Breast epithelium (tissue), 4 donors: ENCODE results near the gene SAPCD2. TPM values are rescaled to one million over a fixed set of nuclear protein-coding genes. Genes with fewer than 3 reads are reported as not detected.

Experiments used
- DNase-seq, 2 donors: peaks; one replicate each; pipeline ENCODE4 v3.0.0-alpha.2; 2019; ENCODE audit warnings: low spot score in 2 of 2
- H3K27ac ChIP-seq, 2 donors: fragments of 200-600 bp; sonication (generic) in 1 of 2; one replicate each; pipeline ENCODE4 v1.5.1; 2016 to 2019; ENCODE audit warnings: mild to moderate bottlenecking in 1 of 2
- H3K27me3 ChIP-seq, 2 donors: fragments of 200-600 bp; sonication (generic) in 1 of 2; one replicate each; pipeline versions ENCODE4 v1.5.1 to v1.6.0; 2017 to 2019; ENCODE audit warnings: control low read depth in 1 of 2, mild to moderate bottlenecking in 1 of 2
- H3K36me3 ChIP-seq: fragments of 200-600 bp; one replicate; pipeline ENCODE4 v1.5.1; 2019
- H3K4me1 ChIP-seq, 2 donors: fragments of 200-600 bp; sonication (generic); one replicate each; pipeline ENCODE4 v1.5.1; 2016 to 2019; ENCODE audit warnings: control low read depth in 1 of 2
- H3K4me3 ChIP-seq, 3 donors: fragments of 200-600 bp; sonication (generic); 1 replicate in 2 of 3; 2 replicates in 1 of 3; pipeline ENCODE4 v1.5.1; 2016 to 2019; ENCODE audit warnings: mild to moderate bottlenecking in 3 of 3, moderate library complexity in 2 of 3
- H3K9me3 ChIP-seq, 2 donors: fragments of 200-600 bp; sonication (generic) in 1 of 2; one replicate each; pipeline ENCODE4 v1.5.1; 2016 to 2019; ENCODE audit warnings: control low read depth in 1 of 2
- CTCF ChIP-seq, 3 donors: fragments of 450-650 bp; IDR thresholded peaks; one replicate each; pipeline ENCODE4 v1.5.1; 2016 to 2017; ENCODE audit warnings: antibody characterized with exemption in 3 of 3, mild to moderate bottlenecking in 3 of 3, moderate library complexity in 3 of 3
- POLR2A ChIP-seq: fragments of 450-650 bp; IDR thresholded peaks from one replicate; pipeline ENCODE4 v1.6.1; 2016; ENCODE audit warnings: antibody characterized with exemption, mild to moderate bottlenecking, moderate library complexity
- POLR2AphosphoS5 ChIP-seq, 3 donors: sonication (generic); formaldehyde crosslinking; IDR thresholded peaks; one replicate each; pipeline ENCODE4 v1.6.1; 2017; ENCODE audit warnings: antibody characterized with exemption in 3 of 3
- intact Hi-C: fragments of 100-400 bp; cut with DNase I; formaldehyde crosslinking; loops from one replicate; pipeline ENCODE4 v1.15.1; 2023; ENCODE audit warnings: low total_unique reads
- total RNA-seq, 3 donors: library from RNA; depleted of rRNA; stranded (reverse); fragments of >200 nt; gene quantifications; one replicate each; pipeline ENCODE4 v1.1.0, GENCODE V29; 2016

The SAPCD2 gene
- total RNA-seq, 3 donors from 2014 or later, result 0.96 to 2.9 (median 2.8) TPM

- H3K27me3 ChIP-seq, result no peaks in the 10 kb centered on the region
- intact Hi-C loops, result no loop called here
- H3K4me3 ChIP-seq, result no peak overlapping the region
- no peaks in the 10 kb centered on the region for H3K9me3 ChIP-seq
- no peak overlapping the region for H3K27ac ChIP-seq
- H3K4me1 ChIP-seq, result no peaks in the 10 kb centered on the region
- H3K36me3 ChIP-seq, result no peaks in the 10 kb centered on the region
- no peak for DNase-seq
- TF ChIP-seq POLR2A (no peak), POLR2AphosphoS5 (IDR thresholded peaks at IDR 0.05) (no peak), CTCF (IDR thresholded peaks at IDR 0.05) (no peak)
Observed at GRCh38 chr9:137106662-137107250, 36.4 kb upstream of the SAPCD2 start.

DNA sequence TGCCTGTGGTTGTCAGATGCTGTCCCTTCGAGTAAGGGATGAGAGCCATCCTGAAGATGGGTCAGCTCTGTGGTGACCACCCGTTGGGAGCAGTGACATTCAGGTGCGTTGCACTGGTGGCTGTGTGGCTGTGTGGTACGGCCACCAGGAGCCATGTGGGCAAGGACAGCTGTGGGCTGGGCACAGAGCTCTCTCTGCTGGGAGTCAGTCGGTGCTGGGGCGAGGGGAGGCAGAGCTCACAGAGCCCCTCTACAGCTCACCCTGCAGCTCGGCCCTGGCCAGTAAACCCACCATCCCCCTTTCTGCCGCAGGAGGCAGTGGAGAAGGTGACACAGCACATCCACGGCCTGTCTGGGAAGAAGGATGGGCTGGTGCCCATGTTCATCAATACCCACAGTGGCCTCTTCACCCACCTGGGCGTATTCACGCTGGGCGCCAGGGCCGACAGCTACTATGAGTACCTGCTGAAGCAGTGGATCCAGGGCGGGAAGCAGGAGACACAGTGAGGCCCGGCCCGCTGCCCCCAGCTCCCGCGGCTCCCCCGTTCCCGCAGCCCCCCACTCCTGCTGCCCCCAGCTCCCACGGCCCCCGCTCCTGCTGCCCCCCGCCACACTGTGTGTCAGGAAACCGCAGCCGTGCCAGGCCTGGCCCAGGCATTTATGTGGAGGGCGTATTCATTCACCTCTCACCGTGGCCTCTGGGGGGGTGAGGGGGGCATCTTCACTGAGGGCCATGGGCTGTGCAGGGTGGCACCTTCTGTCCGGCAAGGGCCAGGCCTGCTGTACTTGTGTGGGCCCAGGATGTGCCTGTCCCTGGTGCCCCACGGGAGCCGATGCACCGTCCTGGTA lies 35.7 kb upstream of the SAPCD2 start:
- TF ChIP-seq POLR2AphosphoS5 (IDR thresholded peaks at IDR 0.05) (no peak), CTCF (IDR thresholded peaks at IDR 0.05) (no peak), POLR2A (no peak)
- Histone ChIP-seq H3K9me3 (no peaks in the 10 kb centered on the region), H3K4me1 (no peaks in the 10 kb centered on the region), H3K27me3 (no peaks in the 10 kb centered on the region), H3K36me3 (no peaks in the 10 kb centered on the region), H3K27ac (no peak overlapping the region), H3K4me3 (no peak overlapping the region)
- intact Hi-C loops, result no loop called here
- no peak for DNase-seq

- Histone ChIP-seq H3K4me3 (no peak overlapping the region), H3K36me3 (no peaks in the 10 kb centered on the region), H3K4me1 (no peaks in the 10 kb centered on the region), H3K9me3 (no peaks in the 10 kb centered on the region), H3K27ac (no peak overlapping the region), H3K27me3 (no peaks in the 10 kb centered on the region)
- intact Hi-C loops, result no loop called here
- no peak for TF ChIP-seq POLR2AphosphoS5 (IDR thresholded peaks at IDR 0.05)
- TF ChIP-seq POLR2A, result no peak
- TF ChIP-seq CTCF (IDR thresholded peaks at IDR 0.05), result no peak
- no peak for DNase-seq
Observed at GRCh38 chr9:137103206-137103999, 33.0 kb upstream of the SAPCD2 start.

DNA sequence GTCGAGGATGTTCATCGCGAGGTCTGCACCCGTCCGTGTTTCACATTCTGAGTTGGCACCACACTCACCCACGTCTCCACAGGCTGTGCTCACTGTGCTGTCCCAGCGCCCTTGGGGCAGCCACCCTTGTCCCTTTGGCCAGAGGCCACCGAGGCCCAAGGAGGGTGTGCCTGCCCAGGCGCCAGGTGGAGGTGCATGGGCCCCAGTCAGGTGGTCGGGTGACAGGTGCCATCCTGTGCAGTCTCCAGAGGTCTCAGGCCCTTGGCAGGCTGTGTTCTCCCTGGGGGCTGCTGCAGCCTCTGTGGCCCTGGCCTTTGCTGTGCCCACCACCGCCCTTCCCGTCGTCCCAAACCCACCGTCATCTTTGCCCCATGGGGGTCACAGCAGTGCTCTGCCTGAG lies 28.9 kb upstream of the SAPCD2 start:
- TF ChIP-seq POLR2AphosphoS5 (IDR thresholded peaks at IDR 0.05), result no peak
- TF ChIP-seq CTCF (IDR thresholded peaks at IDR 0.05), result no peak
- TF ChIP-seq POLR2A, result no peak
- no peak for DNase-seq
- H3K27ac ChIP-seq, result no peak overlapping the region
- H3K27me3 ChIP-seq, result no peaks in the 10 kb centered on the region
- H3K4me3 ChIP-seq, result no peak overlapping the region
- peaks cover 6% of the 10 kb centered on the region for H3K36me3 ChIP-seq
- no peaks in the 10 kb centered on the region for H3K9me3 ChIP-seq
- no peaks in the 10 kb centered on the region for H3K4me1 ChIP-seq
- intact Hi-C loops, result no loop called here
